OCI-LY7 (cell line): ENCODE measurements around the gene ZNF429.

Source experiments
- CTCF ChIP-seq: fragments of 200-600 bp; sonication (generic); conservative IDR thresholded peaks from 2 replicates; pipeline ENCODE4 v1.5.1; 2014; ENCODE audit warnings: mild to moderate bottlenecking, antibody characterized with exemption, low read length, moderate library complexity, mixed read lengths
- EZH2phosphoT487 ChIP-seq: fragments of 200-600 bp; sonication (generic); IDR thresholded peaks from 2 replicates; pipeline ENCODE4 v1.6.1; 2018; ENCODE audit warnings: low read depth, borderline replicate concordance, mild to moderate bottlenecking, mixed run types, antibody characterized with exemption, low read length, moderate library complexity, mixed read lengths

DNA sequence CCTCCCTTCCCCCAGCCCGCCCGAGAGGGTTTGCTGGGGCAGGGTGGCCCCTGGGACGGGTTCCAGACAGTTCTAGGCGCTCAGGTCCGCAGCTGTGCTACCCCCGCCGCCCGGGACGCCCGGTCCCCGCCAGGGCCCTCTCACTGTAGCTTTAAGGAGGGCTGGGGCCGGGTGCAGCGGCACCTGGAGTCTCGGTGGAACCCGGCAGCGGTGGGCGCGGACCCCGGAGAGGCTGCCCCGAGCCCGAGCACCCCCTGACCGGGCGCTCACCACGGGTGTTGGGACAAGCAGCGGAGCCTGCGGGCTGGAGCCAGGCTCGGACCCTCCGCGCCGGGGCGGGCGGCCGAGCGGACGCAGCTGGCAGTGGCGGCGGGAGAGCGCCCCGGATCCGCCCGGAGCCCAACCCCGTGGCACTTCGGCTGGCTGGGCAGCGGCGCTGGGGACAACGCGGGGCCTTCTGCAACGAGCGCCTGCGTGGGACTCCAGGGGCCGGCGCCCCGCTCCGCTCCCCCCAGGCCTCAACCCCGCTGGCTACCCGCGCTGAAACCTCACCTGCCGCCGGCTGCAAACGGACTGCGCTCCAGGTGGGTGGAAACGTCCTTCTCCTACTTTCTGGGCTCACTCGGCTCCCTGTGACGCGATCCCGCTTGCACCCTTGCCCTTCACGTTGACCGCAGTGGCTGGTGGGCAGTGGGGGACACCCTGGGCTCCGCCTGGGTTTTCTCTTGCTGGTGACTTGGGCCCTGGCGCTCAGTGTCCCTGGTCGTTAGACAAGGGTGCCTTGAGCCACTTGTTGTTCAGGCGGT lies 81.1 kb downstream of the ZNF429 start:
- no peak for TF ChIP-seq EZH2phosphoT487
- no peak for TF ChIP-seq CTCF
